Panc1 (cell line): ENCODE measurements around the gene SPATA31C1.

ENCODE experiments used
- CTCF ChIP-seq: fragments of 450-650 bp; IDR thresholded peaks from 2 replicates; pipeline ENCODE4 v1.5.1; 2017; ENCODE audit warnings: mild to moderate bottlenecking
- POLR2AphosphoS5 ChIP-seq: IDR thresholded peaks from 2 replicates; pipeline ENCODE4 v1.6.1; 2012; ENCODE audit warnings: mild to moderate bottlenecking, low read depth, low read length, moderate library complexity
- REST ChIP-seq, 2 experiments: IDR thresholded peaks; 2 replicates each; pipeline ENCODE4 v1.6.1; 2011 to 2012; ENCODE audit warnings: low read depth in 2 of 2, control low read depth in 1 of 2, low read length in 1 of 2, mild to moderate bottlenecking in 1 of 2, moderate library complexity in 1 of 2; ENCODE audit not compliant: insufficient read depth in 1 of 2
- TCF7L2 ChIP-seq: IDR thresholded peaks from 2 replicates; pipeline ENCODE4 v1.6.1; 2011; ENCODE audit warnings: mild to moderate bottlenecking, low read depth, low read length, inconsistent platforms

GRCh38 chr9:87884578-87885459, 32.9 kb upstream of the SPATA31C1 start:
- TF ChIP-seq CTCF, result no peak
- TF ChIP-seq POLR2AphosphoS5, result no peak
- no peak for TF ChIP-seq TCF7L2
- no peak for TF ChIP-seq REST (IDR thresholded peaks at IDR 0.05; ENCODE audit: insufficient read depth in 1 of 2, low read depth in 2 of 2, low read length in 1 of 2)
